Measurements from ENCODE around the gene IPO8. TPM values are rescaled to one million over a fixed set of nuclear protein-coding genes. Genes with fewer than 3 reads are reported as not detected.
"Not testable (repeated sequence)": the region's sequence is repeated elsewhere in the genome, so short reads cannot be mapped to it uniquely, and the experiment has no call there.

The IPO8 gene
- total RNA-seq, 2 experiments from 2014 or later: 40.8 to 50.5 TPM

- H3K27me3 Mint-ChIP-seq: peaks cover 8% of the 10 kb centered on the region
Measured at GRCh38 chr12:30613119-30613830, 82.4 kb downstream of the IPO8 start.

GRCh38 chr12:30610718-30611117 lies 85.0 kb downstream of the IPO8 start:
- ATAC-seq: no peak
- Mint-ChIP-seq H3K4me3 (no peak overlapping the region), H3K36me3 (no peaks in the 10 kb centered on the region), H3K4me1 (no peaks in the 10 kb centered on the region), H3K9me3 (ENCODE audit: low read depth) (no peaks in the 10 kb centered on the region), H3K27ac (no peak overlapping the region), H3K27me3 (peaks cover 8% of the 10 kb centered on the region)
- CTCF ChIA-PET: no interaction called here
- DNase-seq: no peak

More at GRCh38 chr12:30613119-30613830, 82.4 kb downstream of the IPO8 start:
- Mint-ChIP-seq H3K4me1 (no peaks in the 10 kb centered on the region), H3K36me3 (no peaks in the 10 kb centered on the region), H3K9me3 (ENCODE audit: low read depth) (no peaks in the 10 kb centered on the region), H3K27ac (no peak overlapping the region), H3K4me3 (no peak overlapping the region)
- CTCF ChIA-PET: no interaction called here
- DNase-seq (no peak), ATAC-seq (no peak)

DNA sequence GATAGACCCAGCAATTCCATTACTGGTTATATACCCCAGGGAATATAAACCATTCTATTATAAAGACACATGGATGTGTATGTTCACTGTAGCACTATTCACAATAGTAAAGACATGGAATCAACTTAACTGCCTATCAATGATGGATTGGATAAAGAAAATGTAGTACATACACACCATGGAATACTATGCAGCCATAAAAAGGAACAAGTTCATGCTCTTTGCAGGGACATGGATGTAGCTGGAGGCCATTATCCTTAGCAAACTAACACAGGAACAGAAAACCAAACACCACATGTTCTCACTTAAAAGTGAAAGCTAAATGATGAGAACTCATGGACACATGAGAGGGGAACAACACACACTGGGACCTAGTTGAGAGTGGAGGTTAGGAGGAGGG lies 85.8 kb downstream of the IPO8 start:
- DNase-seq; H3K4me1 Mint-ChIP-seq; H3K4me3 Mint-ChIP-seq; H3K27ac Mint-ChIP-seq; CTCF ChIA-PET; H3K9me3 Mint-ChIP-seq (ENCODE audit: low read depth); H3K36me3 Mint-ChIP-seq; H3K27me3 Mint-ChIP-seq; ATAC-seq: not testable (repeated sequence)

DNA sequence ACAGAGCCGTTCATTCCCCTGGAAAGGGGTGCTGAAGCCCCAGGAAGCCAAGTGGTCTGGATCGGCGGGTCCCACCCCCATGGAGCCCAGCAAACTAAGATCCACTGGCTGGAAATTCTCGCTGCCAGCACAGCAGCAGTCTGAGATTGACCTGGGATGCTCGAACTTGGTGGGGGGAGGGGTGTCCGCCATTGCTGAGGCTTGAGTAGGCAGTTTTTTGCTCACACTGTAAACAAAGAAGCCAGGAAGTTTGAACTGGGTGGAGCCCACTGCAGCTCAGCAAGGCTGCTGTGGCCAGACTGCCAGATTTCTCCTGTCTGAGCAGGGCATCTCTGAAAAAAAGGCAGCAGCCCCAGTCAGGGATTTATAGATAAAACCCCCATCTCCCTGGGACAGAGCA lies 91.4 kb downstream of the IPO8 start:
- H3K27me3 Mint-ChIP-seq; CTCF ChIA-PET; H3K4me3 Mint-ChIP-seq; DNase-seq; H3K4me1 Mint-ChIP-seq; H3K27ac Mint-ChIP-seq; H3K9me3 Mint-ChIP-seq (ENCODE audit: low read depth); H3K36me3 Mint-ChIP-seq; ATAC-seq: not testable (repeated sequence)

DNA sequence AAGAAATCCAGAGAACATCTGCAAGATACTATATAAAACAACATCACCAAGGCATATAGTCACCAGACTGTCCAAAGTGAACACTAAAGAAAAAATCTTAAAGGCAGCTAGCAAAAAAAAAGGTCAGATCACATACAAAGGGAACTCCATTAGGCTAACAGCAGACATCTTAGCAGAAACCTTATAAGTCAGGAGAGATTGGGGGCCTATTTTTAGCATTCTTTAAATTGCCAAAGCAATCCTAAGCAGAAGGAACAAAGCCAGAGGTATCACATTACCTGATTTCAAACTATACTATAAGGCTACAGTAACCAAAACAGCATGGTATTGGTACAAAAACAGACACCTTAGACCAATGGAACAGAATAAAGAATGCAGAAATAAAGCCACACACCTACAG lies 92.5 kb downstream of the IPO8 start:
- Mint-ChIP-seq H3K27me3 (no peaks in the 10 kb centered on the region), H3K4me1 (no peaks in the 10 kb centered on the region), H3K27ac (no peak overlapping the region), H3K9me3 (ENCODE audit: low read depth) (peaks cover 2% of the 10 kb centered on the region), H3K4me3 (no peak overlapping the region), H3K36me3 (peaks cover 2% of the 10 kb centered on the region)
- DNase-seq (no peak), ATAC-seq (no peak)
- CTCF ChIA-PET: no interaction called here

GRCh38 chr12:30602678-30603077 lies 93.0 kb downstream of the IPO8 start:
- H3K27me3 Mint-ChIP-seq: no peaks in the 10 kb centered on the region
- peaks cover 2% of the 10 kb centered on the region for H3K36me3 Mint-ChIP-seq
- CTCF ChIA-PET: no interaction called here
- no peak overlapping the region for H3K27ac Mint-ChIP-seq
- no peak for DNase-seq
- H3K4me3 Mint-ChIP-seq: no peak overlapping the region
- peaks cover 2% of the 10 kb centered on the region for H3K9me3 Mint-ChIP-seq (ENCODE audit: low read depth)
- no peak for ATAC-seq
- no peaks in the 10 kb centered on the region for H3K4me1 Mint-ChIP-seq

GRCh38 chr12:30599608-30600007 lies 96.1 kb downstream of the IPO8 start:
- Mint-ChIP-seq H3K36me3 (peaks cover 2% of the 10 kb centered on the region), H3K27ac (no peak overlapping the region), H3K9me3 (ENCODE audit: low read depth) (peaks cover 2% of the 10 kb centered on the region), H3K4me1 (no peaks in the 10 kb centered on the region), H3K4me3 (no peak overlapping the region), H3K27me3 (no peaks in the 10 kb centered on the region)
- CTCF ChIA-PET: no interaction called here
- ATAC-seq (no peak), DNase-seq (no peak)

DNA sequence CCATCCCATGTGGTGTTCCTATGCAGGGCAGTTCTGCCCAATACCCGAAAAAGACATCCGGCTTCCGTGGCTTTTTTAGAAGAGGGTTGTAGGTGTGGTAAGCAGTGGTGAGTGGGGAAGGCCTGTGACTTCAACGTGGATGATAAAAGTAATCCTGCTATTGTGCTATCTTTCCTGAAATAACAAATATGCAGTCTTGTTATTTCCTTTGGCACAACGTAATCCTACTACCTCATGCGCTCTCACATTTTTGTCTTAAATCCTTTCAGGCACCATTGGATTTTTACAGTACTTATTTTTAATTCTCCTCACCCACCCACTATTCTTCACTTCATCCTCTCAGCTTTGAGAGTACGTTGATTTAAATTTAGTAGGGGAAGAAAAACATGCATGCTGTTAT lies 96.8 kb downstream of the IPO8 start:
- Mint-ChIP-seq H3K36me3 (peaks cover 2% of the 10 kb centered on the region), H3K27ac (no peak overlapping the region), H3K4me3 (no peak overlapping the region), H3K27me3 (no peaks in the 10 kb centered on the region), H3K9me3 (ENCODE audit: low read depth) (peaks cover 2% of the 10 kb centered on the region), H3K4me1 (no peaks in the 10 kb centered on the region)
- ATAC-seq (no peak), DNase-seq (no peak)
- CTCF ChIA-PET: no interaction called here

DNA sequence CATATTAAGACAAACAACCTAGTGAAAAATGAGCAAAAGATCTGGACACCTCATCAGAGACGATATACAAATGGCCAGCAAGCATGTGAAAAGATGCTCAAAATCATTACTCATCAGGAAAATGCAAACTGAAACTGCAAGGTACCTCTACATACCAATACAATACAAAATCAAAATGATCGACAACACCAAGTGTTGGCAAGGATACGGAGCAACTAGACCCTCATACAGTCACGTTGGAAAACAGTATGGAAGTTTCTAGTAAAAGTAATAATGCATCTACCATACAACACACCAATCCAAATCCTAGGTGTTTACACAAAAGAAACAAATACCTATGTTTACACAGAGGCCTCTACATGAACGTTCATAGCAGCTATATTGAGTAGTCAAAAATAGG lies 99.9 kb downstream of the IPO8 start:
- CTCF ChIA-PET: no interaction called here
- no peaks in the 10 kb centered on the region for H3K36me3 Mint-ChIP-seq

GRCh38 chr12:30594509-30594908 lies 101.2 kb downstream of the IPO8 start:
- Mint-ChIP-seq H3K27ac (no peak overlapping the region), H3K4me3 (no peak overlapping the region), H3K36me3 (no peaks in the 10 kb centered on the region), H3K9me3 (ENCODE audit: low read depth) (no peaks in the 10 kb centered on the region), H3K4me1 (no peaks in the 10 kb centered on the region), H3K27me3 (no peaks in the 10 kb centered on the region)
- ATAC-seq: no peak
- CTCF ChIA-PET: no interaction called here
- no peak for DNase-seq

More for the DNA sequence above, 99.9 kb downstream of the IPO8 start:
- no peak for DNase-seq
- Mint-ChIP-seq H3K27me3 (no peaks in the 10 kb centered on the region), H3K4me3 (no peak overlapping the region), H3K9me3 (ENCODE audit: low read depth) (no peaks in the 10 kb centered on the region), H3K4me1 (no peaks in the 10 kb centered on the region), H3K27ac (no peak overlapping the region)
- no peak for ATAC-seq

DNA sequence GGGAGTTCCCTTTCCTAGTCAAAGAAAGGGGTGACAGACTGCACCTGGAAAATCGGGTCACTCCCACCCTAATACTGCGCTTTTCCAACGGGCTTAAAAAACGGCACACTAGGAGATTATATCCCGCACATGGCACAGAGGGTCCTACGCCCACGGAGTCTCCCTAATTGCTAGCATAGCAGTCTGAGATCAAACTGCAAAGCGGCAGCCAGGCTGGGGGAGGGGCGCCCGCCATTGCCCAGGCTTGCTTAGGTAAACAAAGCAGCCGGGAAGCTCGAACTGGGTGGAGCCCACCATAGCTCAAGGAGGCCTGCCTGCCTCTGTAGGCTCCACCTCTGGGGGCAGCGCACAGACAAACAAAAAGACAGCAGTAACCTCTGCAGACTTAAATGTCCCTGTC lies 107.1 kb downstream of the IPO8 start:
- H3K4me1 Mint-ChIP-seq; H3K27ac Mint-ChIP-seq; H3K9me3 Mint-ChIP-seq (ENCODE audit: low read depth); H3K36me3 Mint-ChIP-seq; H3K4me3 Mint-ChIP-seq; H3K27me3 Mint-ChIP-seq; ATAC-seq; DNase-seq; CTCF ChIA-PET: not testable (repeated sequence)

GRCh38 chr12:30587782-30588181 lies 107.9 kb downstream of the IPO8 start:
- DNase-seq: no peak
- H3K36me3 Mint-ChIP-seq: no peaks in the 10 kb centered on the region
- no peaks in the 10 kb centered on the region for H3K9me3 Mint-ChIP-seq (ENCODE audit: low read depth)
- CTCF ChIA-PET: no interaction called here
- H3K4me3 Mint-ChIP-seq: no peak overlapping the region
- no peaks in the 10 kb centered on the region for H3K4me1 Mint-ChIP-seq
- H3K27me3 Mint-ChIP-seq: no peaks in the 10 kb centered on the region
- no peak overlapping the region for H3K27ac Mint-ChIP-seq
- ATAC-seq: no peak

DNA sequence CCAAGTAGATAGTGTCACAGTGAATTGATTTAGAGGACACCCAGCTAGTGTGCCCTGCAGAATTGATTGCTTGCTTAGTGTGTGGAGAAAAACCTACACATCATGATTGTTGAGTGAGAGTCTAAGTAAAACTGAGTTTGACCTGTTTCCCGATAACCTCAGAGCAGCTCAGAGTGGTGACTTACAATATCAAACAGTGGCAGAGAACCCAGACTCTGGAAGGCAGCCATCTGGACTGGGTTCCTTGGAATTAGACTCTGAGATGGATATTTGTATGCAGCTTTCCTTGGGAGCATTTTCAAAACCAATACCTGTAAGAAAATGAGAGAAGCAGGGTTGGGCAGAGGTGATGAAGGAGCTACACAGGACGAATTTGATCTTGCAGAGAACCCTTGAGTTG lies 109.8 kb downstream of the IPO8 start:
- no peak for ATAC-seq
- H3K9me3 Mint-ChIP-seq (ENCODE audit: low read depth): no peaks in the 10 kb centered on the region
- CTCF ChIA-PET: no interaction called here
- no peak for DNase-seq
- no peaks in the 10 kb centered on the region for H3K36me3 Mint-ChIP-seq
- H3K27me3 Mint-ChIP-seq: no peaks in the 10 kb centered on the region
- no peak overlapping the region for H3K27ac Mint-ChIP-seq
- no peak overlapping the region for H3K4me3 Mint-ChIP-seq
- no peaks in the 10 kb centered on the region for H3K4me1 Mint-ChIP-seq

GRCh38 chr12:30582943-30583342 lies 112.7 kb downstream of the IPO8 start:
- H3K4me3 Mint-ChIP-seq: no peak overlapping the region
- no peak for DNase-seq
- no peaks in the 10 kb centered on the region for H3K27me3 Mint-ChIP-seq
- no peaks in the 10 kb centered on the region for H3K36me3 Mint-ChIP-seq
- no peaks in the 10 kb centered on the region for H3K9me3 Mint-ChIP-seq (ENCODE audit: low read depth)
- H3K27ac Mint-ChIP-seq: no peak overlapping the region
- H3K4me1 Mint-ChIP-seq: no peaks in the 10 kb centered on the region
- no peak for ATAC-seq
- CTCF ChIA-PET: no interaction called here

DNA sequence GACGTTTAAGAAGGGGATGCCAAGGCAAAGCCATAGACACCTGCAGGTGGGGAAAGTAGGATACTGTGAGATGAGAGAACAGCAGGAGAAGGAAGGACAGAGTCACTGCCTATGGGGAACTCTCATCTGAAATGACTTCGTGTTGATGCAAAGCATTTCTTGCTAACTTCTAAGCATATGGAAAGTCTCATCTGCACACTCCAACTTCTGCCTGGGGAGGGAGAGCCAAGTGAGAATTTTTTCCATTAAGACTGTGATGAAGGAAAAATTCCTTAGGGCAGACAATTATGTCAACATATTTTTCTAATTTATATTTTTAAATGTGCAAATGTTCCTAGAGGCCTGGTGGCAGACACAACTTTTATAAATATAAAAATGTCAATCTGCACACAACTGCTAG lies 115.3 kb downstream of the IPO8 start:
- Mint-ChIP-seq H3K4me3 (no peak overlapping the region), H3K27me3 (no peaks in the 10 kb centered on the region), H3K9me3 (ENCODE audit: low read depth) (no peaks in the 10 kb centered on the region), H3K4me1 (no peaks in the 10 kb centered on the region), H3K27ac (no peak overlapping the region), H3K36me3 (no peaks in the 10 kb centered on the region)
- DNase-seq (no peak), ATAC-seq (no peak)
- CTCF ChIA-PET: no interaction called here

All from activated CD8-positive, alpha-beta memory T cell treated with anti-CD3 and anti-CD28 coated beads, Interleukin-2, amount 10 ng/mL, durations not matched to agents 7 days and 5 days (primary cell).